BJ (cell line): ENCODE data around the gene AFF3. TPM values are rescaled to one million over a fixed set of nuclear protein-coding genes. Genes with fewer than 3 reads are reported as not detected.

Experiments used
- CTCF ChIA-PET: fragments of 350-600 bp; formaldehyde crosslinking; extraction: SDS; loops from one replicate; lab custom pipeline; 2021; ENCODE audit warnings: antibody characterized with exemption, inconsistent platforms; lab: Yijun Ruan, JAX
- POLR2A ChIA-PET: fragments of 300-600 bp; sonication (Branson Sonifier 250); formaldehyde crosslinking; extraction: SDS; loops from one replicate; lab custom pipeline; 2021; ENCODE audit warnings: antibody characterized with exemption; lab: Charles Lee
- DNase-seq: peaks from one replicate; pipeline ENCODE4 v3.0.0-alpha.2; 2011; ENCODE audit warnings: low read depth
- H3K27me3 ChIP-seq: 2 replicates; pipeline ENCODE4 v1.6.0; 2011; ENCODE audit warnings: low read length; ENCODE audit not compliant: control insufficient read depth, insufficient read depth
- H3K36me3 ChIP-seq: 2 replicates; pipeline ENCODE4 v1.5.1; 2011; ENCODE audit warnings: low read length; ENCODE audit not compliant: control insufficient read depth, insufficient read depth
- H3K4me3 ChIP-seq: 2 replicates; pipeline ENCODE4 v1.5.1; 2011; ENCODE audit warnings: low read depth, mild to moderate bottlenecking, control low read depth, low read length
- CTCF ChIP-seq: IDR thresholded peaks from 2 replicates; pipeline ENCODE4 v1.5.1; 2011; ENCODE audit warnings: low read depth, mild to moderate bottlenecking, control low read depth, inconsistent platforms, low read length, moderate library complexity; ENCODE audit not compliant: insufficient read depth
- polyA plus RNA-seq: library from polyadenylated mRNA; depleted of rRNA; stranded (reverse); fragments of >200 nt; gene quantifications from 2 replicates; pipeline ENCODE4 v1.2.3, GENCODE V29; 2011

Gene AFF3
- polyA plus RNA-seq, 1 experiment = 11.5 TPM

DNA sequence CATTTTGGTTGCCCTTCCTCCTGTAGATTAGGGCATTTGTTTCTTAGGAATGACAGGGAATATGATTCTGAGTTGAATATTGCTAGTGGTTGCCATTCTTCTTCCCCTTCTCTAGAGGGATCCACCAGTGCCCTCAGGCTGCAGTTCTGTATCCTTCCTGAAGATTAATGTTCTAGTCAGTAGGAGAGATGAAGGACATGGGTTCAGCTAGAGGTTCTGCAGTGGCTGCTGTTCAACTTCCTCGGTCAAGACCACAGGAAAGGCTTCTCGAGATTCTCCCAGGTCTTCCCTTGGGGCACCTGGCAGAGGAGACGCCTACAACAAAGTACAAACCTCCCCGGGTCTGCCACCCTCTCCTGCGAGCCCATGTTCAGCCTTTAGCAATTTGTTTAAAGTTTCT is 325.5 kb downstream of the AFF3 start:
- no peak for TF ChIP-seq CTCF
- POLR2A ChIA-PET = no interaction called here
- no peak for DNase-seq
- CTCF ChIA-PET = no interaction called here
- no peak overlapping the region for H3K4me3 ChIP-seq
- H3K27me3 ChIP-seq = no peaks in the 10 kb centered on the region
- no peaks in the 10 kb centered on the region for H3K36me3 ChIP-seq

GRCh38 chr2:99812426-99812825 is 330.0 kb downstream of the AFF3 start:
- H3K27me3 ChIP-seq = no peaks in the 10 kb centered on the region
- DNase-seq = no peak
- no peak overlapping the region for H3K4me3 ChIP-seq
- CTCF ChIA-PET = no interaction called here
- no peak for TF ChIP-seq CTCF
- no peaks in the 10 kb centered on the region for H3K36me3 ChIP-seq
- POLR2A ChIA-PET = no interaction called here

GRCh38 chr2:99811544-99811943 is 330.8 kb downstream of the AFF3 start:
- no peak for TF ChIP-seq CTCF
- Histone ChIP-seq H3K4me3 (no peak overlapping the region), H3K36me3 (no peaks in the 10 kb centered on the region), H3K27me3 (no peaks in the 10 kb centered on the region)
- CTCF ChIA-PET = no interaction called here
- DNase-seq = peak; percentile 73
- POLR2A ChIA-PET = no interaction called here

- no peak for TF ChIP-seq CTCF
- DNase-seq = no peak
- Histone ChIP-seq H3K27me3 (no peaks in the 10 kb centered on the region), H3K4me3 (no peak overlapping the region), H3K36me3 (no peaks in the 10 kb centered on the region)
- ChIA-PET CTCF (no interaction called here), POLR2A (no interaction called here)
These were observed 332.2 kb downstream of the AFF3 start for GRCh38 chr2:99810225-99810624.

- ChIA-PET POLR2A (no interaction called here), CTCF (interaction anchor here (1.0 kb wide), 1 partner anchor 250 kb away, joined by 4 read pairs; no protein-coding TSS in a partner anchor)
- Histone ChIP-seq H3K27me3 (no peaks in the 10 kb centered on the region), H3K36me3 (no peaks in the 10 kb centered on the region), H3K4me3 (no peak overlapping the region)
- TF ChIP-seq CTCF = no peak
- DNase-seq = no peak
These were observed 333.0 kb downstream of the AFF3 start for GRCh38 chr2:99809259-99809900.
